Mammary microvascular endothelial cell (primary cell): Measurements from ENCODE around the gene WDR13. TPM values are rescaled to one million over a fixed set of nuclear protein-coding genes. Genes with fewer than 3 reads are reported as not detected.

Experiments used
- total RNA-seq: library from RNA; depleted of rRNA; stranded (reverse); fragments of >200 nt; gene quantifications from 2 replicates; pipeline ENCODE4 v1.2.3, GENCODE V29; 2015

Gene WDR13
- 138 and 155 TPM in 2 replicates for total RNA-seq

DNA sequence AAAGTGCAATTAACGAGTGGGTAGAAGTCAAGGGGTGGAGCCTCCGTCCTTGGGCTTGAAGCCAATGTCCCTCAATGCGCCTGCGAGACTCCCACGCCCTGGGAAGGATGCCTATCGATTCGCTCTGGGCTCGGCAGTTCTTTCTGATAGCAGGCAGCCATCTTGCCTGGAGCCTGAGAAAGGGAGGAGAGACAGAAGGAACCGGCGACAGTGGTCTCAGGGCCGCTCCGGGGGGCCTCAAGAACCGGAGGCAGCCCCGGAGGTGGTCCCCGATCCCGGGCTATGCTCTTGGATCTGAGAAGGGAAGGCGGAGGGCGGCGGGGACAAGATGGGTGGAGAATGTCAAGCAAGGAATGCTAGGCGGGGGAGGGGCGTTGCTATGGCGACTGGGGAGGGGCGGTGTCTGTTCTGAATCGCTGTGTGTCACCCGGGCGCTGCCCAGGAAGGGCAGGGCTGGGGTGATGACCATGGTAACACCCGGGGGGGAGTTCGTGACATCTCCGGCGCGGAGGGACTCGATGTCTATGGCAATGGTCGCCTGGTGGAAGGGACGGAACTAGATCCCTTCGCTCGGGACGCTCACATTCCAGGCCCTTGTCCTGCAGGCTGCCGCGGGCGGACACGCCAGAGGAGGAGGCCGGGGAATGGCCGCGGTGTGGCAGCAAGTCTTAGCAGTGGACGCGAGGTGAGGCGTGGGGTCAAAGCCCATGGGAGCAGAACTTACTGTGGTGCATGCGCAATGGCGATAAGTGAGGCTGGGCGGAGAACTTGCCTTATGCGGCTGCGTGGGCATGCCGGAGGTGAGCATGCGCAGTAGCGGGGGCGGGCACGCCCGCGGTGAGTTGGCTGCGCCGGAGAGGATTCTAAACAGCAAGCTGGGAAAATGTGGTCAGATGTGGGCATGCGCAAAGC is at the start of gene WDR13:
Gene WDR13 (plus strand): TSS at position 140 of the 912 bp plus-strand sequence. CDS start 505 bp downstream, at position 645.

DNA sequence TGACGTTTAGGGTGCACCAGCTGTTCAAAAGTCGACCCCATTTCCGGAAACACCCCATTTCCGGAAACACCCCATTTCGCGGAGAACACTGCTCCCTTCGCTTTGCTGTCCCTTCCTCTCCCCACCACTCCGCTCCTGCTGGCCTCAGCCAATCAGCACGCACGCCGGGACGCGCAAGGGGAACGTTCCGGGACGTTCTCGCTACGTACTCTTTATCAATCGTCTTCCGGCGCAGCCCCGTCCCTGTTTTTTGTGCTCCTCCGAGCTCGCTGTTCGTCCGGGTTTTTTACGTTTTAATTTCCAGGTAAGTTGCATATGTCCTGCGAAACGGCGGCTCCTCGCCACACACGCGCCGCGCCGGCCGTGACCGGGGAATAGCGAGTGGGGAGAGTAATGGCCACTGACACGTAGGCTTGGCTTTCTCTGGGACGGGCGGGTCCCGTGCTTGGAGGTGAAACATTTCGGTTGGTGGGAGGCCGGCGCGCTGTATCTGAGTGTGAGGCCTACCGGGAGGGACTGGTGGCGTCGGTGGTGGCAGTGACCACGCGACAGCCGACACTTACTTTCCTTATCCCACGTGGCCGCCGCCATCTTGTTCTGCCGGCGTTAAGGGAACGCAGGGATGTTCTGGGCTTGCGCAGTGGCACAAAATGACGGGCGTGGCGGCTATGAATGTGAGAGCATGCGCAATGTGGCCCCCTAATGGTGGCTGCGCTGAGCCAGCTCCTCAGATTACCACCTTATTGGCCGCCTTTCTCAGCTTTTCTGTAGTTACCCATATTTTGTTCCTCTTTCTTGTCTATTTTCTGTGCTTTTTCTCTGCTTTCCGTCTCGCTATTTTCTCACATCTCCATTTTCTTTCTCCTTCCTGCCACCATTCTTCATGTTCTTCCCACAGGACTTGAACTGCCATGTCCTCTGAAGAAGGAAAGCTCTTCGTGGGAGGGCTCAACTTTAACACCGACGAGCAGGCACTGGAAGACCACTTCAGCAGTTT is 22.7 kb upstream of the WDR13 start, which contains the start of gene RBM3:
Gene RBM3 (plus strand): TSS at position 215 of the 997 bp plus-strand sequence. CDS start 697 bp downstream, at position 912.

Other genes starting within 250 kb of the WDR13 start
- not detected in 2 replicates for gene SSX3, start 240.8 kb upstream of the WDR13 start, total RNA-seq
- gene SSX4, start 214.0 kb upstream of the WDR13 start, total RNA-seq: not detected in 2 replicates
- not detected in 2 replicates for gene SSX4B, start 185.5 kb upstream of the WDR13 start, total RNA-seq
- 32.2 and 39.8 TPM in 2 replicates for gene SLC38A5, start 127.2 kb upstream of the WDR13 start, total RNA-seq
- 81.1 and 84.4 TPM in 2 replicates for gene FTSJ1, start 121.3 kb upstream of the WDR13 start, total RNA-seq
- 8.1 and 12.7 TPM in 2 replicates for gene PORCN, start 88.5 kb upstream of the WDR13 start, total RNA-seq
- 70.2 and 79.9 TPM in 2 replicates for gene EBP, start 75.7 kb upstream of the WDR13 start, total RNA-seq
- 8.8 and 9.7 TPM in 2 replicates for gene TBC1D25, start 57.8 kb upstream of the WDR13 start, total RNA-seq
- 328 and 351 TPM in 2 replicates for gene RBM3, start 23.0 kb upstream of the WDR13 start, total RNA-seq
- 0.13 TPM in 1 of 2 replicates, not detected in the other for gene WAS, start 86.3 kb downstream of the WDR13 start, total RNA-seq
- 17.7 and 17.8 TPM in 2 replicates for gene SUV39H1, start 99.2 kb downstream of the WDR13 start, total RNA-seq
- gene GLOD5, start 164.3 kb downstream of the WDR13 start, total RNA-seq: not detected in 2 replicates
- gene GATA1, start 189.1 kb downstream of the WDR13 start, total RNA-seq: not detected in 2 replicates
- 43.0 and 45.5 TPM in 2 replicates for gene HDAC6, start 204.6 kb downstream of the WDR13 start, total RNA-seq
- not detected in 2 replicates for gene ERAS, start 229.0 kb downstream of the WDR13 start, total RNA-seq
- gene PCSK1N, start 238.1 kb downstream of the WDR13 start, total RNA-seq: not detected in 2 replicates